HG03135 (cell line): ENCODE measurements around the gene OR6C65.
"Not testable (repeated sequence)": the region's sequence is repeated elsewhere in the genome, so short reads cannot be mapped to it uniquely, and the experiment has no call there.

ENCODE experiments used
- ATAC-seq: cut with Tn5 transposase; IDR thresholded peaks from one replicate; pipeline ENCODE4 v1.9.1; 2021; ENCODE audit warnings: mild to moderate bottlenecking, moderate library complexity; ENCODE audit not compliant: unreplicated experiment

Gene OR6C65

DNA sequence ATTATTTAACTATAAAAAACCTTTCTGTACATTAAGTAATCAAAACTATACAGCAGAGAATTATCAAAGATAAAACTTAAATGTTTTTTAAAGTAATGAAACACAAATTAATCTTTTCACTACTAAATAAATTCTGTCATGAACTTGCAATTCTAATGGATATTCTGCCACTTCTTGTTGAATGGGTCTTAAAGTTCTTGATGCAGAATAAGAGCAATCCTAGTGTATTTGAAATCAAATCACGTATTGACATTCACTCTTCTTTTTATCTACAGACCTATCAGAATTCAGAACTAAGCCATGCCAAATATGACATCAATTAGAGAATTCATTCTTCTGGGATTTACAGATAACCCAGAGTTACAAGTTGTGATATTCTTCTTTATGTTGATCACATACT lies at the start of gene OR6C65:
TSS of gene OR6C65 (plus strand) at position 301 of the 400 bp plus-strand sequence. CDS start at position 301, 0 bp downstream.
- no peak for ATAC-seq

DNA sequence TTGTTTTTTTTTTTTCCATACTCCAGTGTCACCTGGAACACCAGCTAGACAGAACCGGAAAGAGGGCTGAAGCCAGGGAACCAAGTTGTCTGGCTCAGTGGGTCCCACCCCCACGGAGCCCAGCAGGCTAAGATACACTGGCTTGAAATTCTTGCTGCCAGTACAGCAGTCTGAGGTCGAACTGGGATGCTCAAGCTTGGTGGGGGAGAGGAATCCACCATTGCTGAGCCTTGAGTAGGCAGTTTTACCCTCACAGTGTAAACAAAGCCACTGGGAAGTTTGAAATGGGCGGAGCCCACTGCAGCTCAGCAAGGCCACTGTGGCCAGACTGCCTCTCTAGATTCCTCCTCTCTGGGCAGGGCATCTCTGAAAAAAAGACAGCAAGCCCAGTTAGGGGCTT lies 45.0 kb upstream of the OR6C65 start:
- ATAC-seq: not testable (repeated sequence)

DNA sequence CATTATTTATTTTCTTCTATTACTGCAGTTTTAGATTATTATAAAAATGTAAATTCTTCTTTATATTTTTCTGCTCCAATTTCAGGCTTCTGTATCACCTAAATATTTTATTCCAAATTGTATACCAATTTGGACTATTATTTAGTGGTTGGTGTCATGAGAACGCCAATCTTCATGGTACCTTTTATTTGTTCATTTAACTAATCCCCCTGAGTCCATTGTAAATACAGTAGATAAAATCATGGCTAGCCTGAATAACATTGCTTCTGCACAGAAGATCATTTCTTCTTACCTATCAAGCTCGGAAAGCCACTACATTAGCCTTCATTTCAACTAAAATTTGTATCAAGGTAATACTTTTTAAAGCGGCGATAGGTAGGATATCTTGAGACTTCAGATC lies 37.7 kb upstream of the OR6C65 start, which contains the start of gene OR6C75:
TSS of gene OR6C75 (plus strand) at position 301 of the 400 bp plus-strand sequence. CDS start 2,136 bp downstream, outside the sequence.
- ATAC-seq: no peak

DNA sequence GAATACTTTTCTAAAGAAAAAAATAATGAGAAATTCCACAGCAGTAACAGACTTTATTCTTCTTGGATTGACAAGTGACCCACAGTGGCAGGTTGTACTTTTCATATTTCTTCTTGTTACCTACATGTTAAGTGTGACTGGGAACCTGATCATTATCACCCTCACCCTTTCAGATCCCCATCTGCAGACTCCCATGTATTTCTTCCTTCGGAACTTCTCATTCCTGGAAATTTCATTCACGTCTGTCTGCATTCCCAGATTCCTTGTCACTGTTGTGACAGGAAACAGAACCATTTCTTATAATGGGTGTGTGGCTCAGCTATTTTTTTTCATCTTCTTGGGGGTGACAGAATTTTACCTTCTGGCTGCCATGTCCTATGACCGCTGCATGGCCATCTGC lies 35.2 kb upstream of the OR6C65 start:
- no peak for ATAC-seq

DNA sequence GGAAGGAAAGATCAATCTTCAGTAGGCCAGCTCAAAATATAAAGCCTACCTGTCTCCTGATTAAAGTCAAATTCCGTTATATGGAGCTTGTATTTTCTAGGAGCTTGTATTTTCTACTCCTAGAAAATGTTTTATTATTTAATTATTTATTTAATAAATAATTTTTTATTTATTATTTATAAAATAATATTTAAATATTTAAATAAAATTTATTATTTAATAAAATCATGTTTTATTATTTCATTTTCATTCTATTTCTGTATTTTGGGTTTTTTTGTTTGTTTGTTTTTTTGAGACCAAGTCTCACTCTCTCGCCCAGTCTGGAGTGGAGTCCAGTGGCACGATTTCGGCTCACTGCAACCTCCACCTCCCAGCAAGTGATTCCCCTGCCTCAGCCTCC lies 27.8 kb upstream of the OR6C65 start:
- no peak for ATAC-seq

DNA sequence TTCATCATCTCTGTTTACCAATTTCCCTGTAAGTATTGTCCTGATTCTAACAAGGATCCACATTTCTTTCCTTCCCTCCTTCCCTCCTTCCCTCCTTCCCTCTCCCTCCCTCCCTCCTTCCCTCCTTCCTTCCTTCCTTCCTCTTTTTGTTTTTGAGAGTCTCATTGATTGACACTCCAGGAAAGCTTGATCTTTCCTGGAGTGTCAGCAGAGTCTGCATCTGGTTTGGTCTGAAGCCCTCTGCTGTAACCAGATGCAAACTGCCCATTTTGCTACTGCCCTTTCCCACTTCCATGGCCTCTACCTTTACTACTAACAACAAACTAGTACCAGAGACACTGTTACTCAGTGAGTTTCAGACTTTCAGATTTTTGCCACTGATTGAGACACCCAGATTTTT lies 14.4 kb upstream of the OR6C65 start:
- no peak for ATAC-seq

DNA sequence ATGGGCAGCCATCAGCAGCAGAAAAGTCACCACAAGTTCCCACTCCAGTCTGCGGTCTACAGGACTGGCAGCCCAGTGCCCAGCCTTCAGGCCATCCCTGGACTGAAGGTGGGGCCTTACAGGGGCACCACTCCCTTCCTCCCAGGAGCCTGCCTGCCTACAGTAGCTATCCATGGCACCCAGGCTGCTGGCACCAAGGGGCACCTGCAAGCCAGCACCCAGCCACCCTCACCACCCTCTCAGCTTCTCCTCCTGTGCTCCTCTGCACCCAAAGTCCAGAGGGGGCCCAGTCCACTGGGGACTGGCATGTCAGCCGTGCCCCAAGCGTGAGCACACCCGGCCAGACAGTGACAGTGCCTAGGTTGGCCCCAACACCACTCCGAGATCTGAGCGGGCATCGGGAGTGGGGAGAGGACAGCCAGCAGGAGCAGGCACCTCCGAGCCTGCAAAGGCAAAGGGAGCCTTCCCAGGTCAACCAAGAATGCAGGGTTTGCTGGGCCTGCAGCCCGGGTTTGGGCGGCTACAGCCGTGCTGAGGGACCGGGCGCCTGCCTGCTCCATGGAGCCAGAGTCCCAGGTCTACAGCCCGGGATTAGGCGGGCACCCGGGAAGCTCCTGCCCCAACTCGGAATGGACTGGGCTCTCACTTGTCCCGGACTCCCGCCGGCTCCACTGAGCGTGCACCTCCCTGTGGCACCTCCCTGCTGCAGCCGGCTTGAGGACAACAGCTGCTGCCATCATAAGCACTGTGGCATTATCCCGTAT lies 8.1 kb upstream of the OR6C65 start:
- no peak for ATAC-seq

DNA sequence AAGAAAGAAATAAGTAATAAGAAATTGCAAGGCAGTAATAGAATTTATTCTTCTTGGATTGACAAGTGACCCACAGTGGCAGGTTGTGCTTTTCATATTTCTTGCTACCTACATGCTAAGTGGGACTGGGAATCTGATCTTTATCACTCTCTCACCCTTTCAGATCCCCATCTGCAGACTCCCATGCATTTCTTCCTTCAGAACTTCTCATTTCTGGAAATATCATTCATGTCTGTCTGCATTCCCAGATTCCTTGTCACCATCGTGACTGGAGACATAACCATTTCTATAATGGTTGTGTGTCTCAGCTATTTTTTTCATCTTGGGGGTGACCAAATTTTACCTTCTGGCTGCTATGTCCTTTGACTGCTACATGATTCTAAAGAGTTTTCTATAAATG lies 4.0 kb upstream of the OR6C65 start:
- ATAC-seq: no peak

DNA sequence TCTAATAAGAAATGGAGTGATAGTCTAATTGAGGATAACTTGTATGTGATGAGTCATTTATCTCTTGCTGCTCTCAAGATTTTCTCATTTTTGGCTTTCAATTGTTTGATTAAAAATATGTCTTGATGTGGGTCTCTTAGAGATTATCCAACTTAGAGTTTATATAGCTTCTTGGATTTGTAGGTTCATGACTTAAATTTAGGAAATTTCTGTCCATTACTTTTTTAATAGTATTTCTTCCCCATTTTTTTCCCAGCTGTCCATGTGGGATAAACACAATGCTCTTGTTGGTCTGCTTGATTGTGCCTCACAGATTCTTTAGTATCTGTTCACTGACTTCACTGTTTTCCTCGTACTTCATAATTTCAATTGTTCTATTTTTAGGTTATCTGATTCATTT lies 7.5 kb downstream of the OR6C65 start:
- no peak for ATAC-seq

DNA sequence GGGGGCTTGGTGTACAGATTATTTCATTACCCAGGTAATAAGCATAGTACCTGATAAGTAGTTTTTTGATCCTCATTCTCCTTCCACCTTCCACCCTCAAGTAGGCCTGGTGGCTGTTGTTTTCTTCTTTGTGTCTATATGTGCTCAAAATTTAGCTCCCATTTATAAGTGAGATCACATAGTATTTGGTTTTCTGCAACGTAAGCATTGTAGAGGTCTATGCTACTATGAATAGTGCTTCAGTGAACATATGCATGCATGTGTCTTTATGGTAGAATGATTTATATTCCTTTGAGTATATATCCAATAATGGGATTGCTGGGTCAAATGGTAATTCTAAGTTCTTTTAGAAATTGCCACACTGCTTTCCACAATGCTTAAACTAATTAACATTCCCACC lies 8.8 kb downstream of the OR6C65 start:
- not testable (repeated sequence) for ATAC-seq

DNA sequence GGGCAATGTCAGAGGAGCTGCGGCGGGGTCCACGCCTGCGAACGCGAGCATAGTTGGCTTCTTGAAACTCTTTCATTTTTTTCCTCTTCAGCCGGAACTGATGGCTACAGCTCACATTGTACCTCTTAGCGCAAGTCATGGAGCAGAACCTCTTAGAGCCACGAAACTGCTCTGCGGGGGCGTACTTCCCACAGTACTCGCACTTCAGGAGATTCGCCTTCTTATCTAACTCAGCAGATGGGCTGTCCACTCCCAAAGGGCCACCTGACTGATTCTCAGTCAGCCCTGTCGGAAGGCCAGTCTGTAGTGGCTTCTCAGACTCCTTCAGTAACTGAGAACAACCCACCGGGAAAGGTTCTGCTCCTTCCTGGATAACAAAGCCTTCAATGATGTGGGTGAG lies 11.8 kb downstream of the OR6C65 start:
- ATAC-seq: not testable (repeated sequence)

DNA sequence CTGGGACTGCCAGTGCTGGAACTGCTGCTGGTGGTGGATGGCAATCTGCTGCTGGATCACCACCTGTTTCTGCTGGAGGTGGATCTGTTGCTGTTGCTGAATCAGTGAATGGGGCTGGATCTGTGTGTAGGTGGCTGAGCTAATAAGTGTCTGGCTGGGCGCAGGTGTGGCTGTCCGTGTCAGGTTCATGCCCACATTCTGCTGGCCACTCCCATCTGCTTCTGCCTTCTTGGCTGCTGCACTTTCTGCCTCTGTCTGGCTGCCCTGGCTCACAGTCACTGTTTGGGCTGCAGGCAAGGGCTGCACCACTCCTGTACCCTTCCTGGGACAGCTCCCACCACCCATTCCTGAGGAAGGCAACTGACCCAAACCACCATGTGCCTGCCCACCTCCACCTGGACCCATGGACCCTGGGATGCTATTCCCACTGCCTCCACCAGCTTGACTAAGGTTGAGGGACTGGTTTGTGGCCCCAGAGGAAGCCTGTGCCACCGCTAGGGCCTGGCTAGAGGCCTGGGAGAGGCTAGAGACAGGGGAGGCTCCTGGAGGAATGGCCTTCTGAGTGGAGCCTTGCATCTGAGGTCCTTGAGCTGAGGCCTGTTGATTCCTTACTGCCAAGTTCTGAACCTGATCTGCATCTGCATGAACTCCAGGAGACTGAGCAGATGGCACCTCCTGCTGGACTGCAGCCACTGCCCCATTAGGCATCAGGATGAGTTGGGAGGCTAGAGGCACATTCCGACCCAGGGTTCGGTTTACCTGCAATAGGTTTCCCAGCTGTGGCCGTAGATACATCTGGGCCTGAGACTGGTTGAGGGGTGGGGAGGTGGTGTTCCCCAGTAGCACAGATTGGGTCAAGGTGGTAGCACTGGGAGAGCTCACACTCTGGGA lies 13.4 kb downstream of the OR6C65 start:
- not testable (repeated sequence) for ATAC-seq

DNA sequence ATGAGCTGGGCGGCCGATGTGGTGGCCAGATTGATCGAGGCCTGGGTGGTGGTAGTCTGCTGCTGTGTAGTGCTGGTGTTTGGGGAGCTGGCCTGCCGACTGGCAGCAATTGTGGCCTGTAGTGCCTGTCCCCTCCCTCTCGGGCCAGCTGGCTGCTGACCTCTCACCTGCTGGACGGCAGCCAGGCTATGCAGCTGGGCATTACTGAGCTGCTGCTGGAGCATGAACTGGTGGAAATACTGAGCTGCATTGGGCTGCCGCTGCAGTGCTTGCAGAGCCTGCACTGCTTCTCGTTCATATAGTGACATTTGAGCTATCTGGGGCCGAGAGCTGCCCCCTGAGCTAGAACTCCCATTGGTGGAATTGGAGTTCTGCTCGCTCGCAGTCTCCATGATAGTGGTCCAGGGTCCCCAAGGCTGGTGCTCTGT lies 14.1 kb downstream of the OR6C65 start:
- ATAC-seq: not testable (repeated sequence)

DNA sequence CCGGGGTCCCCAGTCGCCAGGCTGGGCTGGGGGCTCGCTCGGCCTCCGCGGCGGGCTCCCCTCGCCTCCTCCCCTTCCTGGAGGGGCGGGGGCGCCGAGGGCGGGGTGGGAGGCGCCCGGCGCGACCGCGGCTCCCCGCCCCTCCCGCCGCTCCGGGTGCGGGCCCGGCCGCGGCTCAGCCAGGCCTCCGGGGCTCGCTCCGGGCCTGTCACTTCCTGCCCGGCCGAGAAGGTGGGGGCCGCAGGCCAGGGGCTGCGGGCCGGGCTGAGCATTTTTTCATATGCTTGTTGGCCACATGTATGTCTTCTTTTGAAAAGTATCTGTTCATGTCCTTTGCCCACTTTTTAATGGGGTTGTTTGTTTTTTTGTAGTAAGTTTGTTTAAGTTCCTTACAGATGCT lies 14.6 kb downstream of the OR6C65 start:
- not testable (repeated sequence) for ATAC-seq

DNA sequence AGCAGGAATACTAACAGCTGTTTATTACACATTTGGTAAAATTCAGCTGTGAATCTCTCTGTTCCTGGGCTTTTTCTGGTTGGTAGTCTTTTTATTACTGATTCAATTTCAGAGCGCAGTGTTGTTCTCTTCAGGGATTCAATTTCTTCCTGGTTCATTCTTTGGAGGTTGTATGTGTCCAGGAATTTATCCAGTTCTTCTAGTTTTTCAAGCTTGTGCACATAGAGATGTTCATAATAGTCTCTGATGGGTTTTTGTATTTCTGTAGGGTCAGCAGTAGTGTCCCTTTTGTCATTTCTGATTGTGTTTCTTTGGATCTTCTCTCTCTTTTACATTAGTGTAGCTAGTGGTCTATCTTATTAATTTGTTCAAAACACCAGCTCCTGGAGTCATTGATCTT lies 16.6 kb downstream of the OR6C65 start:
- ATAC-seq: no peak

DNA sequence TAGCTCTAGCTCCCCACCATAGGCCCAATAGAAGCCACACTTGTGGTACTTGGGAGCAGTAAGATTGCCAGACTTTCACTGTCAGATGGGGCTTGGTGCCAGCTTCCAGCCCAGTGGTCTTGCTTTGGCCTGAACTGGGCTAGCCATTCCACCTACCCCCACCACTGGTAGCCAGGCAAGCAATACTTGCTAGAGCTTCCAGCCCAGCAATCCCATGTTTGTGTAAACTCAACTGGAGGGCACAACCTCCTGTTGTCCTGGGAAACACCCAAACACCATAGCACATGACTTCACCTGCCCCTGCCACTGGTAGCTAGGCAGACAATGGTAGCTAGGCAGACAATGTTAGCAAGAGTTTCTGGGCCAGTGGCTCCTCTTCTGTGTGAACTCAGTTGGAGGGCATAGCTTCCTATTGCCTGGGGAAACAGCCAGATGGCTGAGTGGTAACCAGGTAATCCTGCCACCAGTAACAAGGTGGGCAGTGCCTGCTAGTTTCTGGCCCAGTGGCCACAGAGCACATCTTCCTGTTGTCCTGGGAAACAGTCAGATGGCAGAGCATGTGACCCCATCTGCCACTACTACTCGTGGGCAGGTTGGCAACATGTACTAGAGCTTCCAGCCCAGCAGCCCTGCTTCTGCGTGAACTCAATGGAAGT lies 20.1 kb downstream of the OR6C65 start:
- no peak for ATAC-seq

DNA sequence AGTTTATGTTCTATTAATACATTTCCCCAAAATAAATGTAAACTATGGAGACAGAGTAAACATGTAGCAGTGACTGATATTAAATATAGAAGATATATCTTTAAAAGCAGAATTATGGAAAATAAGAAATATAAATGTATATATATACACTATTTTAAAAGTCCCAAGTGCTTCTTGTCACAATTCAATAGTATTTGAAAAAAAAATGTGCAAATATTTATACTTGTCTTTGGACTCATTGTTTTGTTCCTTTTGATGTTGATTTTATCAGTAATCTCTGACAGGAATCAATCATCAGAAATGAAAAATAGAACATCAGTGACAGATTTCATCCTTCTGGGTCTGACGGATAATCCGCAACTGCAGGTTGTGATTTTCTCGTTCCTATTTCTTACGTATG lies 25.6 kb downstream of the OR6C65 start, which contains the start of gene OR6C76:
TSS of gene OR6C76 (plus strand) at position 301 of the 400 bp plus-strand sequence. CDS start at position 301, 0 bp downstream.
- ATAC-seq: no peak

DNA sequence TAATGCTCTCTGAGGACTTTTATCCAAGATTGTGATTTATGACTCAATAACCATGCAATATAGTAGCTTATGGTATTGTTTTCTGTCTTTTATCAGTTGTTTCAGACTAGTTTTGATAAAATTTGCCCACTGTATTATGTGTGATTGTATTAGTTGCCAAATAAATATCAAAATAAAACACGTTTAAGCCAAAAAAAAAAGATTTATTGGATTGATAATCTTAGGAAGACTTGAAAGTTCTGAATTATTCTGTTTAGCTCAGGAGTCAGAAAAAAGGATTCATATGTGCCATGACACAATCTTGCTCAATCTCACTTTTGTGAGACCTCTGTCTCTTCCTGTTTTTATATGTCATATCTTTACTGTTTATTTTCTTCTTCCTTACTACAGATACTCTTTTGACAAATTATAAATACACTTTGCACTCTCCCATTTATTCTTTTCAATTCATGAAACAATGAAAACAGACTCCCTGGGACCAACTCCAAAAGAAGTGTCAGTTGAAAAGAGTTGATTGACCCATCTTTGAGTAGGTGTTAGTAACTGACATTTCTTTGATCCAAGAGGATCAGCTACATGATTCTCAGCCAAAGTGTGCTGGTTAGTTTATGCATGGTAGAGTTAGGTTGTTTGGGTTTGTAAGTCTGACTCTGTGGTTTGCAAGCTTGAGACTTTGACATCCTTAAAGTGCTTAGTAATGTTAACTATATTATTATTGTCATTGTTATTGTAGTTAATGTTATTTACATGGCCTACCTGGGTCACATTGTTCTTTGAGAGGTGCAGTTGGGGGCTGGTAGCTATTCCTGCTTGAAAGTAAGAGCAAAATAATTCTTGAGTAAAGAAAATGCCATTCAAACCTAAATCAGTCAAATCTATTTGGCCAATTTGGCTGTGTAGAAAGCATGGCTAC lies 28.3 kb downstream of the OR6C65 start:
- no peak for ATAC-seq

DNA sequence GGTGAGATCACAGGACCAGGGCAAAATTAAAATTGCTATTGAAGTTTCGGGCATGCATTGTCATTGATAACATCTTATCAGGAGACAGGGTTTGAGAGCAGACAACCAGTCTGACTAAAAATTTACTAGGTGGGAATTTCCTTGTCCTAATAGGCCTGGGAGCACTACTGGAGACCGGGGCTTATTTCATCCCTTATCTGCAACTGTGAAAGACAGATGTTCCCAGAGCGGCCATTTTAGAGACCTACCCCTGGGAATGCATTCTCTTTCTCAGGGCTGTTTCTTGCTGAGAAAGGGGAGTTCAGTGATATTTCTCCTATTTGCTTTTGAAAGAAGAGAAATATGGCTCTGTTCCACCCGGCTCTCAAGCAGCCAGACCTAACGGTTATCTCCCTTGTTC lies 40.9 kb downstream of the OR6C65 start:
- not testable (repeated sequence) for ATAC-seq

DNA sequence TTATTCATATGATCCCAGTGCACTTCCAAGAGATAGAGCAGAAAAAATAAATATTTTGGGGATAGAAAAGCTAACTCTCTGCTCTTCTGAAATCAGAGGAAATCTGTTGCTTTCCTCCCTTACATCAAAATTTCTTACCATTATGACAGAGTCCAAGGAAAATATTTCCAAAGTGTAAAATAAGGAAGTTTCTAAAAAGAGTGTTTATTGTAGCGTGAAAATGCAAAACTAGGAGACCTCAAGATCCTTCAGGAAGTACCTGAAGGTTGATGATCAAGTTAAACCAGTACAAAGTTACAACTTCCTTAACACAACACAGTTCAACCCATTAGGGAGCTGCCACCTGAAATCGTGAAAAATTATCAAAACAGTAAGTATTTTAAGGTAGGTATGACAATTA lies 43.4 kb downstream of the OR6C65 start, which contains the start of gene OR6C2:
TSS of gene OR6C2 (plus strand) at position 301 of the 400 bp plus-strand sequence. CDS start 8,138 bp downstream, outside the sequence.
- ATAC-seq: no peak
